H1 (cell line): ENCODE data around the gene SPI1. TPM values are rescaled to one million over a fixed set of nuclear protein-coding genes. Genes with fewer than 3 reads are reported as not detected.

ENCODE experiments used
- CTCF ChIA-PET: fragments of 300-600 bp; sonication (Branson Sonifier 250); formaldehyde crosslinking; loops from one replicate; lab custom pipeline; 2021; ENCODE audit not compliant: partially characterized antibody; lab: Charles Lee
- POLR2A ChIA-PET: fragments of 300-600 bp; sonication (Branson Sonifier 250); formaldehyde crosslinking; loops from one replicate; lab custom pipeline; 2021; ENCODE audit warnings: inconsistent platforms; ENCODE audit not compliant: partially characterized antibody; lab: Charles Lee
- DNase-seq, 2 experiments: peaks; one replicate each; pipeline versions ENCODE4 v3.0.0 to v3.0.0-alpha.2; 2010 to 2022; ENCODE audit warnings: low spot score in 2 of 2, low read depth in 1 of 2, mixed read lengths in 1 of 2
- FAIRE-seq: peaks from 2 replicates; lab custom pipeline; 2011; peaks lifted over from hg19 to GRCh38; lab: Jason Lieb, UNC
- H2AFZ ChIP-seq: 2 replicates; pipeline ENCODE4 v1.8.1; 2012; ENCODE audit warnings: low read length, inconsistent platforms
- H2AK5ac ChIP-seq: 2 replicates; pipeline ENCODE4 v1.6.1; 2013; ENCODE audit warnings: low read depth, low read length
- H2BK120ac ChIP-seq: replicated peaks from 2 replicates; pipeline ENCODE3; 2013; ENCODE audit warnings: low read depth, low read length, inconsistent platforms
- H2BK12ac ChIP-seq: 2 replicates; pipeline ENCODE4 v1.6.1; 2013; ENCODE audit warnings: low read depth, low read length
- H2BK15ac ChIP-seq: 2 replicates; pipeline ENCODE4 v1.6.1; 2013; ENCODE audit warnings: low read length
- H2BK20ac ChIP-seq: 2 replicates; pipeline ENCODE4 v1.6.1; 2013; ENCODE audit warnings: low read length
- H2BK5ac ChIP-seq: 2 replicates; pipeline ENCODE4 v1.6.1; 2013; ENCODE audit warnings: low read depth, low read length
- H3K14ac ChIP-seq: 2 replicates; pipeline ENCODE4 v1.6.1; 2013; ENCODE audit warnings: inconsistent platforms; ENCODE audit not compliant: insufficient read length
- H3K18ac ChIP-seq: 2 replicates; pipeline ENCODE4 v1.6.1; 2013; ENCODE audit warnings: low read length; ENCODE audit errors: extremely low read depth
- H3K23ac ChIP-seq: 2 replicates; pipeline ENCODE4 v1.6.1; 2013; ENCODE audit warnings: inconsistent platforms; ENCODE audit not compliant: insufficient read length
- H3K23me2 ChIP-seq: 2 replicates; pipeline ENCODE4 v1.6.1; 2013; ENCODE audit warnings: low read depth, low read length
- H3K27ac ChIP-seq: 2 replicates; pipeline ENCODE4 v1.6.1; 2011; ENCODE audit warnings: low read depth, low read length, inconsistent platforms
- H3K27me3 ChIP-seq, 4 experiments: replicated peaks in 1 of 4; 1 replicate in 1 of 4; 2 replicates in 3 of 4; pipeline versions ENCODE4 v1.6.1 to v1.8.1; 2011 to 2013; ENCODE audit warnings: low read length in 3 of 4, mild to moderate bottlenecking in 3 of 4, inconsistent platforms in 2 of 4, mixed read lengths in 2 of 4, moderate library complexity in 1 of 4; ENCODE audit not compliant: control insufficient read depth in 3 of 4, insufficient read depth in 3 of 4; ENCODE audit errors: extremely low read depth in 1 of 4
- H3K36me3 ChIP-seq, 4 experiments: 2 replicates each; pipeline versions ENCODE4 v1.6.1 to v1.8.1; 2011 to 2013; ENCODE audit warnings: mild to moderate bottlenecking in 4 of 4, low read length in 3 of 4, moderate library complexity in 2 of 4, control low read depth in 1 of 4, inconsistent platforms in 1 of 4; ENCODE audit not compliant: insufficient read depth in 4 of 4, control insufficient read depth in 2 of 4
- H3K4ac ChIP-seq: replicated peaks from 2 replicates; pipeline ENCODE3; 2013; ENCODE audit warnings: low read length, low read depth, mixed read lengths, inconsistent platforms; ENCODE audit not compliant: insufficient read length
- H3K4me1 ChIP-seq, 4 experiments: replicated peaks in 1 of 4; 1 replicate in 1 of 4; 2 replicates in 3 of 4; pipeline versions ENCODE4 v1.6.1 to v1.8.1; 2011 to 2013; ENCODE audit warnings: low read length in 3 of 4, inconsistent platforms in 2 of 4, mixed read lengths in 1 of 4; ENCODE audit not compliant: insufficient read depth in 4 of 4, control insufficient read depth in 3 of 4
- H3K4me2 ChIP-seq, 2 experiments: 2 replicates each; pipeline versions ENCODE4 v1.6.1 to v1.8.1; 2011 to 2013; ENCODE audit warnings: low read depth in 2 of 2, low read length in 2 of 2, control low read depth in 1 of 2, inconsistent platforms in 1 of 2, mild to moderate bottlenecking in 1 of 2; ENCODE audit not compliant: insufficient read depth in 1 of 2
- H3K4me3 ChIP-seq, 4 experiments: fragments of 200-600, 300-600 bp in 1 of 4; sonication (generic), shearing (Covaris generic), sonication (Bioruptor Twin) in 1 of 4; 2 replicates each; pipeline versions ENCODE4 v1.5.1 to v1.8.1; 2011 to 2016; ENCODE audit warnings: low read length in 4 of 4, low read depth in 3 of 4, control low read depth in 2 of 4, inconsistent platforms in 2 of 4, mild to moderate bottlenecking in 2 of 4, mixed read lengths in 1 of 4, moderate library complexity in 1 of 4; ENCODE audit not compliant: insufficient read depth in 2 of 4; ENCODE audit errors: extremely low read depth in 1 of 4
- H3K56ac ChIP-seq: replicated peaks from 2 replicates; pipeline ENCODE3; 2013; ENCODE audit warnings: low read depth, mild to moderate bottlenecking, mixed read lengths, low read length, inconsistent platforms; ENCODE audit not compliant: insufficient read length
- H3K79me1 ChIP-seq: 2 replicates; pipeline ENCODE4 v1.6.1; 2013; ENCODE audit warnings: low read depth, low read length, control low read depth
- H3K79me2 ChIP-seq, 2 experiments: 2 replicates each; pipeline versions ENCODE4 v1.6.1 to v1.8.1; 2012 to 2013; ENCODE audit warnings: low read length in 2 of 2, mild to moderate bottlenecking in 2 of 2, inconsistent platforms in 1 of 2; ENCODE audit not compliant: insufficient read depth in 2 of 2, control insufficient read depth in 1 of 2
- H3K9ac ChIP-seq, 4 experiments: replicated peaks in 1 of 4; 1 replicate in 1 of 4; 2 replicates in 3 of 4; pipeline versions ENCODE4 v1.6.1 to v1.8.1; 2011 to 2013; ENCODE audit warnings: low read depth in 3 of 4, low read length in 3 of 4, control low read depth in 2 of 4, mild to moderate bottlenecking in 2 of 4, moderate library complexity in 2 of 4, inconsistent platforms in 1 of 4; ENCODE audit errors: extremely low read depth in 1 of 4
- H3K9me3 ChIP-seq, 2 experiments: 2 replicates each; pipeline versions ENCODE4 v1.6.1 to v1.8.1; 2012 to 2013; ENCODE audit warnings: mild to moderate bottlenecking in 2 of 2, moderate library complexity in 2 of 2, control low read depth in 1 of 2, inconsistent platforms in 1 of 2, low read depth in 1 of 2, low read length in 1 of 2, mixed read lengths in 1 of 2; ENCODE audit not compliant: insufficient read depth in 2 of 2
- H4K20me1 ChIP-seq, 2 experiments: replicated peaks in 1 of 2; 2 replicates each; pipeline versions ENCODE3 to v1.8.1; 2011 to 2013; ENCODE audit warnings: inconsistent platforms in 2 of 2, low read length in 2 of 2, mild to moderate bottlenecking in 1 of 2; ENCODE audit not compliant: insufficient read depth in 2 of 2, control insufficient read depth in 1 of 2
- H4K5ac ChIP-seq: 2 replicates; pipeline ENCODE4 v1.6.1; 2013; ENCODE audit warnings: low read length, low read depth, mixed read lengths, inconsistent platforms; ENCODE audit not compliant: insufficient read length
- H4K8ac ChIP-seq: 2 replicates; pipeline ENCODE4 v1.8.0; 2013; ENCODE audit warnings: mild to moderate bottlenecking, moderate library complexity, low read length, inconsistent platforms; ENCODE audit not compliant: insufficient read depth; ENCODE audit errors: extremely low read depth
- H4K91ac ChIP-seq: replicated peaks from 2 replicates; pipeline ENCODE3; 2013; ENCODE audit warnings: low read length, mixed read lengths, inconsistent platforms; ENCODE audit not compliant: insufficient read length
- CTCF ChIP-seq, 3 experiments: IDR thresholded peaks; 1 replicate in 2 of 3; 2 replicates in 1 of 3; pipeline versions ENCODE4 v1.5.1 to v1.6.1; 2011; ENCODE audit warnings: low read length in 3 of 3, mild to moderate bottlenecking in 3 of 3, inconsistent platforms in 2 of 3, low read depth in 1 of 3, moderate library complexity in 1 of 3; ENCODE audit not compliant: insufficient read depth in 1 of 3; ENCODE audit errors: control extremely low read depth in 1 of 3
- GABPA ChIP-seq: IDR thresholded peaks from 2 replicates; pipeline ENCODE4 v1.6.1; 2011; ENCODE audit warnings: mild to moderate bottlenecking, low read length, moderate library complexity, borderline replicate concordance; ENCODE audit not compliant: insufficient read depth
- MAFK ChIP-seq: IDR thresholded peaks from 2 replicates; pipeline ENCODE4 v1.6.1; 2012; ENCODE audit warnings: low read depth, mild to moderate bottlenecking, improper control_type of control experiment, low read length
- NRF1 ChIP-seq: IDR thresholded peaks from 2 replicates; pipeline ENCODE4 v1.6.1; 2011; ENCODE audit warnings: mild to moderate bottlenecking, low read depth, low read length, improper control_type of control experiment
- SAP30 ChIP-seq: fragments of 300-600 bp; sonication (generic); IDR thresholded peaks from 2 replicates; pipeline ENCODE4 v1.7.1; 2012; ENCODE audit warnings: low read length, moderate library complexity, mild to moderate bottlenecking, inconsistent platforms; ENCODE audit not compliant: insufficient read depth, insufficient replicate concordance
- SP4 ChIP-seq: IDR thresholded peaks from 2 replicates; pipeline ENCODE4 v1.6.1; 2012; ENCODE audit warnings: low read length, inconsistent platforms
- TAF1 ChIP-seq: IDR thresholded peaks from 2 replicates; pipeline ENCODE4 v1.6.1; 2011; ENCODE audit warnings: mild to moderate bottlenecking, low read depth, low read length
- TBP ChIP-seq: IDR thresholded peaks from 2 replicates; pipeline ENCODE4 v1.6.1; 2011; ENCODE audit warnings: low read depth, low read length, improper control_type of control experiment
- TEAD4 ChIP-seq: IDR thresholded peaks from 2 replicates; pipeline ENCODE4 v1.6.1; 2012; ENCODE audit warnings: low read depth, low read length, inconsistent platforms, mixed read lengths
- WGBS, 2 experiments: shearing (Covaris generic) in 1 of 2; methylation state at CpG; one replicate each; pipeline versions ENCODE4 v1.1.6 to v1.1.7; 2013 to 2015; ENCODE audit warnings: low lambda C conversion rate in 2 of 2, mixed read lengths in 2 of 2, inconsistent platforms in 1 of 2, low coverage in 1 of 2, missing lambda C conversion rate in 1 of 2; ENCODE audit not compliant: insufficient replicate concordance in 2 of 2, insufficient coverage in 1 of 2, insufficient read length in 1 of 2; ENCODE audit errors: extremely low coverage in 1 of 2, missing lambda C conversion rate in 1 of 2; 5-methylcytosine and 5-hydroxymethylcytosine counted together
- polyA plus RNA-seq, 7 experiments: library from polyadenylated mRNA; depleted of rRNA in 3 of 7; stranded (reverse) in 5 of 7; unstranded in 2 of 7; fragments of >200 nt in 5 of 7; fragments of 200-250 nt in 2 of 7; gene quantifications; 1 replicate in 5 of 7; 2 replicates in 1 of 7; 4 replicates in 1 of 7; pipeline versions ENCODE4 v1.2.1 to v1.2.3, GENCODE V29; 2011 to 2013; ENCODE audit warnings: missing spikeins in 2 of 7, mixed read lengths in 2 of 7
- total RNA-seq: library from RNA; stranded (reverse); fragmentation: NEBNext Ultra II Directional; extraction: Animal tissue kit (Norgen Biotek cat#: 25700); gene quantifications from 2 replicates; pipeline ENCODE4 v1.2.1, GENCODE V29; 2021
- TF ChIP-seq, protein P1 (sequence below): IDR thresholded peaks from 2 replicates; pipeline ENCODE4 v1.6.1; 2012; ENCODE audit warnings: inconsistent platforms

Gene SPI1
- total and polyA plus RNA-seq, 2 of the 8 experiments (the other 6 are each of a cell fraction or from before 2014, with no cell fraction given): 0.12 TPM; not detected in 1

DNA sequence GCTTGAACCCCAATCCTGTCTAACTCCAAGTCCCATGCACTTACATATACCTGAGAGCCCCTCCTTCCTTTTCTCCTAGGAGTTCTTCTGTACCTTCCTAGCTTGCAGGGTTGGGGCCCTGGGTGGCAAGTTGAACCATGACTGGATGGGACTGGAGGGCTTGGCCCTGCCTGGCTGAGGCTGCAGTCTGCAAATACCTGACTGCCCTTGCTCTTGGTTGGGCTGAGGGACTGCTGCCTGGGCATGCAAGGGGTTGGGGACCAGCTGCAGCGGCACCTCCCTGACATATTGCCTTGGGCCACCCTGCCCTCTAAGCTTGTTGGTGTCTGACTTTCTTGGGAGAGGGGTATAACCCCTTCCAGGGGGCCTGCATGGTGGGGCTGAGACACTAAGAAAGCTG, 20.2 kb upstream of the SPI1 start:
- H3K27me3 ChIP-seq: no peaks in the 10 kb centered on the region
- no peak overlapping the region for H3K4me3 ChIP-seq
- H3K4me1 ChIP-seq: peaks cover 7 to 17% (median 7%) of the 10 kb centered on the region in 4 experiments
- DNase-seq: no peak
- no peaks in the 10 kb centered on the region for H3K79me2 ChIP-seq
- no peak for FAIRE-seq
- CTCF ChIA-PET: interaction anchor here (0.5 to 3.2 kb wide), 7 partner anchors 9 to 595 kb away, joined by 3 to 13 read pairs (median 3); no protein-coding TSS in a partner anchor
- H2BK15ac ChIP-seq: 0 out of 2 replicates have a peak overlapping the region, but pooled peaks have one; percentile 61
- no peak overlapping the region; a peak in 2 of 4 replicates for H3K4me2 ChIP-seq
- H2AFZ ChIP-seq: peak overlapping the region; percentile 58; the same call in 1 of the 2 replicates
- no peaks in the 10 kb centered on the region for H3K79me1 ChIP-seq
- peak overlapping the region; percentile 3 for H2BK120ac ChIP-seq
- POLR2A ChIA-PET: interaction anchor here (1.2 to 3.5 kb wide), 3 partner anchors 9 to 14 kb away, joined by 3 to 29 read pairs (median 15); partner anchors contain the start of gene SLC39A13
- H3K36me3 ChIP-seq: no peaks in the 10 kb centered on the region
- no peak overlapping the region for H3K14ac ChIP-seq
- H3K27ac ChIP-seq: no peak overlapping the region
- H3K9ac ChIP-seq: no peak overlapping the region
- H2AK5ac ChIP-seq: no peak overlapping the region
- no peak overlapping the region; the same call in 1 of the 2 replicates for H2BK12ac ChIP-seq
- H3K23ac ChIP-seq: no peak overlapping the region
- H3K9me3 ChIP-seq: no peaks in the 10 kb centered on the region
- H4K5ac ChIP-seq: peak overlapping the region; percentile 13
- H2BK20ac ChIP-seq: peak overlapping the region; percentile 40; the same call in 1 of the 2 replicates
- H4K8ac ChIP-seq: peak overlapping the region; percentile 29
- H3K4ac ChIP-seq: peak overlapping the region; percentile 44
- peaks cover 6% of the 10 kb centered on the region; the same call in 1 of the 2 replicates for H3K23me2 ChIP-seq
- 0 out of 2 replicates have a peak overlapping the region, but pooled peaks have one; percentile 32 for H2BK5ac ChIP-seq
- no peak overlapping the region; the same call in none of the 2 replicates for H3K18ac ChIP-seq
- no peak overlapping the region for H3K56ac ChIP-seq
- no peaks in the 10 kb centered on the region for H4K20me1 ChIP-seq
- H4K91ac ChIP-seq: peak overlapping the region; percentile 36
- WGBS, 2 experiments: 93% methylated on average over 1 of the region's 1 CpG; no CpG with 5 or more reads in 1 of the 2 experiments
- no peak for TF ChIP-seq SAP30
- no peak for TF ChIP-seq TBP
- no peak for TF ChIP-seq TAF1
- TF ChIP-seq, protein P1, sequence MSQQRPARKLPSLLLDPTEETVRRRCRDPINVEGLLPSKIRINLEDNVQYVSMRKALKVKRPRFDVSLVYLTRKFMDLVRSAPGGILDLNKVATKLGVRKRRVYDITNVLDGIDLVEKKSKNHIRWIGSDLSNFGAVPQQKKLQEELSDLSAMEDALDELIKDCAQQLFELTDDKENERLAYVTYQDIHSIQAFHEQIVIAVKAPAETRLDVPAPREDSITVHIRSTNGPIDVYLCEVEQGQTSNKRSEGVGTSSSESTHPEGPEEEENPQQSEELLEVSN: no peak
- TF ChIP-seq MAFK: no peak
- no peak for TF ChIP-seq TEAD4
- TF ChIP-seq NRF1: no peak
- TF ChIP-seq GABPA: no peak
- no peak for TF ChIP-seq CTCF (IDR thresholded peaks at IDR 0.05; ENCODE audit: control extremely low read depth in 1 of 3, insufficient read depth in 1 of 3, low read depth in 1 of 3, low read length in 3 of 3)
- no peak for TF ChIP-seq SP4
